IPS-11a (cell line): ENCODE results near the gene SLC25A4.
A peak's percentile ranks its signal among the peaks of the same experiment; 100 is the strongest.
"Not testable (repeated sequence)": the region's sequence is repeated elsewhere in the genome, so short reads cannot be mapped to it uniquely, and the experiment has no call there.

ENCODE experiments used
- H3K4me3 ChIP-seq: one replicate; pipeline ENCODE4 v1.5.1; 2013; ENCODE audit warnings: low read depth, low read length, control low read depth

Gene SLC25A4

GRCh38 chr4:185142912-185143600 lies at the start of gene SLC25A4:
TSS of gene SLC25A4 (plus strand) at chr4:185143266. CDS start at chr4:185143373, 107 bp downstream.
- H3K4me3 ChIP-seq: peak within 1 kb of the TSS; percentile 72

- no peak overlapping the region for H3K4me3 ChIP-seq
Measured at GRCh38 chr4:185093603-185094002, 49.5 kb upstream of the SLC25A4 start.

GRCh38 chr4:185096032-185096653 lies 46.9 kb upstream of the SLC25A4 start:
- no peak overlapping the region for H3K4me3 ChIP-seq

- H3K4me3 ChIP-seq: no peak overlapping the region
Measured at GRCh38 chr4:185098474-185098873, 44.6 kb upstream of the SLC25A4 start.

GRCh38 chr4:185099024-185099682 lies 43.9 kb upstream of the SLC25A4 start:
- H3K4me3 ChIP-seq: no peak overlapping the region

- no peak overlapping the region for H3K4me3 ChIP-seq
Measured at GRCh38 chr4:185099940-185100339, 43.1 kb upstream of the SLC25A4 start.

- no peak overlapping the region for H3K4me3 ChIP-seq
Measured at GRCh38 chr4:185100423-185100822, 42.6 kb upstream of the SLC25A4 start.

- no peak overlapping the region for H3K4me3 ChIP-seq
Measured at GRCh38 chr4:185101354-185101890, 41.6 kb upstream of the SLC25A4 start.

GRCh38 chr4:185104733-185105132 lies 38.3 kb upstream of the SLC25A4 start:
- H3K4me3 ChIP-seq: no peak overlapping the region

GRCh38 chr4:185106353-185106752 lies 36.7 kb upstream of the SLC25A4 start:
- no peak overlapping the region for H3K4me3 ChIP-seq

- H3K4me3 ChIP-seq: not testable (repeated sequence)
Measured at GRCh38 chr4:185107574-185107973, 35.5 kb upstream of the SLC25A4 start.

- H3K4me3 ChIP-seq: no peak overlapping the region
Measured at GRCh38 chr4:185108185-185108584, 34.9 kb upstream of the SLC25A4 start.

GRCh38 chr4:185108669-185109068 lies 34.4 kb upstream of the SLC25A4 start:
- H3K4me3 ChIP-seq: no peak overlapping the region

GRCh38 chr4:185109736-185110135 lies 33.3 kb upstream of the SLC25A4 start:
- no peak overlapping the region for H3K4me3 ChIP-seq

- no peak overlapping the region for H3K4me3 ChIP-seq
Measured at GRCh38 chr4:185110375-185110823, 32.7 kb upstream of the SLC25A4 start.

- no peak overlapping the region for H3K4me3 ChIP-seq
Measured at GRCh38 chr4:185112104-185112503, 31.0 kb upstream of the SLC25A4 start.

GRCh38 chr4:185113340-185113739 lies 29.7 kb upstream of the SLC25A4 start:
- H3K4me3 ChIP-seq: no peak overlapping the region

GRCh38 chr4:185115827-185116232 lies 27.2 kb upstream of the SLC25A4 start:
- H3K4me3 ChIP-seq: no peak overlapping the region

- no peak overlapping the region for H3K4me3 ChIP-seq
Measured at GRCh38 chr4:185117300-185117934, 25.6 kb upstream of the SLC25A4 start.

- H3K4me3 ChIP-seq: no peak overlapping the region
Measured at GRCh38 chr4:185118876-185119275, 24.2 kb upstream of the SLC25A4 start.

GRCh38 chr4:185119467-185119866 lies 23.6 kb upstream of the SLC25A4 start:
- H3K4me3 ChIP-seq: not testable (repeated sequence)
